ENCODE measurements around the gene KREMEN2.
"Not testable (repeated sequence)": the region's sequence is repeated elsewhere in the genome, so short reads cannot be mapped to it uniquely, and the experiment has no call there.

KREMEN2 gene

GRCh38 chr16:2936436-2937011 lies 27.6 kb upstream of the KREMEN2 start:
- no peak for DNase-seq (ENCODE audit: low read depth)
- no peak overlapping the region for H3K4me3 ChIP-seq (ENCODE audit: low read depth, low read length)
- TF ChIP-seq, protein P1, sequence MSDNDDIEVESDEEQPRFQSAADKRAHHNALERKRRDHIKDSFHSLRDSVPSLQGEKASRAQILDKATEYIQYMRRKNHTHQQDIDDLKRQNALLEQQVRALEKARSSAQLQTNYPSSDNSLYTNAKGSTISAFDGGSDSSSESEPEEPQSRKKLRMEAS (IDR thresholded peaks at IDR 0.05; ENCODE audit: low read depth, low read length) = no peak
- TF ChIP-seq CTCF (IDR thresholded peaks at IDR 0.05; ENCODE audit: low read depth, low read length) = no peak
- TF ChIP-seq POLR2A (IDR thresholded peaks at IDR 0.05; ENCODE audit: extremely low read depth, insufficient read length) = no peak
- TF ChIP-seq MYC (IDR thresholded peaks at IDR 0.05; ENCODE audit: low read depth, low read length) = no peak

DNA sequence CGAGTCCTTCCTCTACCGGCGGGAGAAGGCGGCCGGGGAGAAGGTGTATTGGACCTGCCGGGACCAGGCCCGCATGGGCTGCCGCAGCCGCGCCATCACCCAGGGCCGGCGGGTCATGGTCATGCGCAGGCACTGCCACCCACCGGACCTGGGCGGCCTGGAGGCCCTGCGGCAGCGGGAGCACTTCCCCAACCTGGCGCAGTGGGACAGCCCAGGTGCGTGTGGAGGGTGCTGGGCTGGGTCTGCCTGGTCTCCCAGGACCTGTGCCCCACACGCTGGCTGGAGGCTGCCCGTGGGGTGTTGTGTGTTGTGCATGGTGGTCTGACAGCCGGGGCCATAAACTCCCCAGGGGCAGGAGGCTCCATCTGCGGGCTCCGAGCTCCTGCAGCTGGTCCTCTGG lies 26.9 kb upstream of the KREMEN2 start:
- H3K4me3 ChIP-seq (ENCODE audit: low read depth, low read length) = no peak overlapping the region
- no peak for DNase-seq (ENCODE audit: low read depth)
- TF ChIP-seq CTCF (IDR thresholded peaks at IDR 0.05; ENCODE audit: low read depth, low read length) (no peak), POLR2A (IDR thresholded peaks at IDR 0.05; ENCODE audit: extremely low read depth, insufficient read length) (no peak), MYC (IDR thresholded peaks at IDR 0.05; ENCODE audit: low read depth, low read length) (no peak)
- TF ChIP-seq, protein P1 (IDR thresholded peaks at IDR 0.05; ENCODE audit: low read depth, low read length) = no peak

GRCh38 chr16:2938206-2938605 lies 25.9 kb upstream of the KREMEN2 start:
- DNase-seq (ENCODE audit: low read depth) = no peak
- H3K4me3 ChIP-seq (ENCODE audit: low read depth, low read length) = no peak overlapping the region
- no peak for TF ChIP-seq CTCF (IDR thresholded peaks at IDR 0.05; ENCODE audit: low read depth, low read length)

DNA sequence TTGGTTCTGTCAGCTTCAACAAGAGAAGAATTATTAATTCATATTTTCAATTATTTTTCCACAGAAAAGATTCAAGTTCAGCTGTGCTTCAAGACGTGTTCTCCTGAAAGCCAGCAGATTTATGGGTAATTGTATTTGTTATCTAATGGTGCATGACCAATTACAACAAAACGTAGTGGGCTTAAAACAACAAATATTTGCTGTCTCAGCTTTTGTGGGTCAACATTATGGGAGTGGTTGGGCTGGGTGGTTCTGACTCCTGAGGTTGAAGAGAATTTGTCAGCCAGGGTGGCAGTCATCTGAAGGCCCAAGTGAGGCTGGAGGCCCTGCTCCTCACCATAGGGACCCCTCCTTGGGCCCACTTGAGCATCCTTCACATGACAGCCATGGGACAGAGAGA lies 24.1 kb upstream of the KREMEN2 start:
- no peak for DNase-seq (ENCODE audit: low read depth)
- TF ChIP-seq POLR2A (IDR thresholded peaks at IDR 0.05; ENCODE audit: extremely low read depth, insufficient read length) (no peak), MYC (IDR thresholded peaks at IDR 0.05; ENCODE audit: low read depth, low read length) (no peak)
- no peak overlapping the region for H3K4me3 ChIP-seq (ENCODE audit: low read depth, low read length)

DNA sequence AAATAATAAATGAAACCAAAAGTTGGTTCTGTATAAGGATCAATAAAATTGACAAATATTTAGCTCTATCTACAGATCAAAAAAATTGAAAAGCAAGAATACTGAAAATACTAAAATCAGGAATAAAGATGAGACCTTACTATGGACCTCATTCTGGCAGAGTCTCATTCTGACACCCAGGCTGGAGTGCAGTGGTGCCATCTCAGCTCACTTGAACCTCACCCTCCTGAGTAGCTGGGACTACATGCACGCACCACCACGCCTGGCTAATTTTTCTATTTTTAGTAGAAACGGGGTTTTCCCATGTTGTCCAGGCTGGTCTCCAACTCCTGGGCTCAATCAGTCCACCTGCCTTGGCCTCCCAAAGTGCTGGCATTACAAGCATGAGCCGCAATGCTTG lies 22.0 kb upstream of the KREMEN2 start:
- H3K4me3 ChIP-seq (ENCODE audit: low read depth, low read length) = no peak overlapping the region
- TF ChIP-seq POLR2A (IDR thresholded peaks at IDR 0.05; ENCODE audit: extremely low read depth, insufficient read length) (no peak), MYC (IDR thresholded peaks at IDR 0.05; ENCODE audit: low read depth, low read length) (no peak), CTCF (IDR thresholded peaks at IDR 0.05; ENCODE audit: low read depth, low read length) (no peak)
- TF ChIP-seq, protein P1 (IDR thresholded peaks at IDR 0.05; ENCODE audit: low read depth, low read length) = no peak
- DNase-seq (ENCODE audit: low read depth) = no peak

DNA sequence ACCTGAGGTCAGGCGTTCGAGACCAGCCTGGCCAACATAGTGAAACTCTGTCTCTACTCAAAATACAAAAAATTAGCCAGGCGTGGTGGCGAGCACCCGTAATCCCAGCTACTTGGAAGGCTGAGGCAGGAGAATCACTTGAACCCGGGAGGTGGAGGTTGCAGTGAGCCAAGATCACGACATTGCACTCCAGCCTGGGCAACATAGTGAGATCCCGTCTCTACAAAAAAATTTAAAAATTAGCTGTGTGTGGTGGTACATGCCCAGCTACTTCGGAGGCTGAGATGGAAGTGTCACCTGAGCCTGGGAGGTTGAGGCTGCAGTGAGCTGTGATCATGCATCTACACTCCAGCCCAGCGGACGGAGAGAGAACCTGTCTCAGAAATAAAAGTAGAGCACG lies 20.4 kb upstream of the KREMEN2 start:
- H3K4me3 ChIP-seq (ENCODE audit: low read depth, low read length); DNase-seq (ENCODE audit: low read depth): not testable (repeated sequence)

GRCh38 chr16:2946649-2947048 lies 17.4 kb upstream of the KREMEN2 start:
- no peak for TF ChIP-seq POLR2A (IDR thresholded peaks at IDR 0.05; ENCODE audit: extremely low read depth, insufficient read length)
- no peak for TF ChIP-seq MYC (IDR thresholded peaks at IDR 0.05; ENCODE audit: low read depth, low read length)
- TF ChIP-seq, protein P1 (IDR thresholded peaks at IDR 0.05; ENCODE audit: low read depth, low read length) = no peak
- TF ChIP-seq CTCF (IDR thresholded peaks at IDR 0.05; ENCODE audit: low read depth, low read length) = no peak
- DNase-seq (ENCODE audit: low read depth) = no peak
- H3K4me3 ChIP-seq (ENCODE audit: low read depth, low read length) = no peak overlapping the region

Measured in NB4 (cell line).